Neural cell (in vitro differentiated cells): Measurements from ENCODE around the gene STRIP1. TPM values are rescaled to one million over a fixed set of nuclear protein-coding genes. Genes with fewer than 3 reads are reported as not detected.

Experiments
- H2AFZ ChIP-seq: fragments of 200-600, 300-800 bp; sonication (generic), shearing (Covaris generic); 2 replicates; pipeline ENCODE4 v1.6.0; 2014; ENCODE audit warnings: low read depth, mild to moderate bottlenecking, antibody characterized with exemption, low read length, moderate library complexity
- H3F3A ChIP-seq: fragments of 200-600 bp; shearing (Covaris generic); 2 replicates; pipeline ENCODE4 v1.6.1; 2016; ENCODE audit warnings: mild to moderate bottlenecking, moderate library complexity, mixed read lengths, antibody characterized with exemption, low read length; ENCODE audit not compliant: insufficient read depth, poor library complexity, severe bottlenecking
- H3K27ac ChIP-seq: fragments of 200-600, 300-800 bp; sonication (generic), shearing (Covaris generic); 2 replicates; pipeline ENCODE4 v1.5.1; 2014; ENCODE audit warnings: mild to moderate bottlenecking, low read length, moderate library complexity
- H3K27me3 ChIP-seq: fragments of 300-800, 200-600 bp; sonication (generic), shearing (Covaris generic); 2 replicates; pipeline ENCODE4 v1.6.0; 2014; ENCODE audit warnings: mild to moderate bottlenecking, low read depth, low read length, moderate library complexity; ENCODE audit not compliant: insufficient read depth
- H3K36me3 ChIP-seq: fragments of 300-800, 200-600 bp; sonication (generic), shearing (Covaris generic); 2 replicates; pipeline ENCODE4 v1.5.1; 2014; ENCODE audit warnings: mild to moderate bottlenecking, antibody characterized with exemption, low read length, moderate library complexity; ENCODE audit not compliant: insufficient read depth
- H3K4me2 ChIP-seq: fragments of 300-800, 200-600 bp; sonication (generic), shearing (Covaris generic); 2 replicates; pipeline ENCODE4 v1.6.0; 2014; ENCODE audit warnings: mild to moderate bottlenecking, low read length
- H3K4me3 ChIP-seq: fragments of 300-800, 200-600 bp; sonication (generic), shearing (Covaris generic); 2 replicates; pipeline ENCODE4 v1.5.1; 2014; ENCODE audit warnings: mild to moderate bottlenecking, low read length, moderate library complexity
- H3K79me2 ChIP-seq: fragments of 200-600 bp; shearing (Covaris generic); replicated peaks from 2 replicates; pipeline ENCODE4 v1.6.0; 2014; ENCODE audit warnings: mild to moderate bottlenecking, low read length, moderate library complexity; ENCODE audit not compliant: insufficient read depth
- H3K9ac ChIP-seq: fragments of 300-800, 200-600 bp; sonication (generic), shearing (Covaris generic); 2 replicates; pipeline ENCODE4 v1.6.1; 2016; ENCODE audit warnings: mild to moderate bottlenecking, low read length, mixed read lengths
- H3K9me2 ChIP-seq: fragments of 200-600 bp; shearing (Covaris generic); 2 replicates; pipeline ENCODE4 v1.6.1; 2016; ENCODE audit warnings: mild to moderate bottlenecking, low read length, mixed read lengths; ENCODE audit not compliant: insufficient read depth
- H3K9me3 ChIP-seq: fragments of 200-600, 300-800 bp; sonication (generic), shearing (Covaris generic); 2 replicates; pipeline ENCODE4 v1.6.1; 2016; ENCODE audit warnings: mild to moderate bottlenecking, mixed run types, low read length, moderate library complexity, mixed read lengths
- H4K20me1 ChIP-seq: fragments of 200-600 bp; shearing (Covaris generic); 2 replicates; pipeline ENCODE4 v1.6.1; 2016; ENCODE audit warnings: mild to moderate bottlenecking, mixed run types; ENCODE audit not compliant: insufficient read depth
- CTCF ChIP-seq: fragments of 450-650 bp; IDR thresholded peaks from 2 replicates; pipeline ENCODE4 v1.5.1; 2014; ENCODE audit warnings: antibody characterized with exemption, mild to moderate bottlenecking, moderate library complexity; ENCODE audit not compliant: poor library complexity, severe bottlenecking
- EP300 ChIP-seq: fragments of 450-650 bp; conservative IDR thresholded peaks from 2 replicates; pipeline ENCODE4 v1.6.1; 2014; ENCODE audit warnings: antibody characterized with exemption, mild to moderate bottlenecking, moderate library complexity; ENCODE audit not compliant: poor library complexity, severe bottlenecking
- EZH2 ChIP-seq: fragments of 200-600, 300-800 bp; shearing (Covaris generic), sonication (generic); IDR thresholded peaks from 2 replicates; pipeline ENCODE4 v1.6.1; 2014; ENCODE audit warnings: antibody characterized with exemption, low read length, borderline replicate concordance, mild to moderate bottlenecking; ENCODE audit not compliant: insufficient read depth, poor library complexity, severe bottlenecking
- MXI1 ChIP-seq: fragments of 450-650 bp; conservative IDR thresholded peaks from 2 replicates; pipeline ENCODE4 v1.6.1; 2014; ENCODE audit warnings: antibody characterized with exemption, mild to moderate bottlenecking; ENCODE audit not compliant: poor library complexity, severe bottlenecking
- POLR2AphosphoS5 ChIP-seq: IDR thresholded peaks from 2 replicates; pipeline ENCODE4 v1.6.1; 2012
- RAD21 ChIP-seq: fragments of 450-650 bp; conservative IDR thresholded peaks from 2 replicates; pipeline ENCODE4 v1.6.1; 2014; ENCODE audit warnings: antibody characterized with exemption, mild to moderate bottlenecking, moderate library complexity
- REST ChIP-seq: IDR thresholded peaks from 2 replicates; pipeline ENCODE4 v1.6.1; 2012; ENCODE audit warnings: borderline replicate concordance
- SMC3 ChIP-seq: fragments of 450-650 bp; conservative IDR thresholded peaks from 2 replicates; pipeline ENCODE4 v1.6.1; 2014; ENCODE audit warnings: antibody characterized with exemption, mild to moderate bottlenecking, moderate library complexity; ENCODE audit not compliant: poor library complexity
- TAF1 ChIP-seq: IDR thresholded peaks from 2 replicates; pipeline ENCODE4 v1.6.1; 2012; ENCODE audit warnings: low read depth
- polyA plus RNA-seq: library from polyadenylated mRNA; depleted of rRNA; stranded (reverse); fragments of >200 nt; gene quantifications from 2 replicates; pipeline ENCODE4 v1.2.3, GENCODE V29; 2014

Gene STRIP1
- polyA plus RNA-seq, 1 donor from 2014 or later, result 178 TPM

DNA sequence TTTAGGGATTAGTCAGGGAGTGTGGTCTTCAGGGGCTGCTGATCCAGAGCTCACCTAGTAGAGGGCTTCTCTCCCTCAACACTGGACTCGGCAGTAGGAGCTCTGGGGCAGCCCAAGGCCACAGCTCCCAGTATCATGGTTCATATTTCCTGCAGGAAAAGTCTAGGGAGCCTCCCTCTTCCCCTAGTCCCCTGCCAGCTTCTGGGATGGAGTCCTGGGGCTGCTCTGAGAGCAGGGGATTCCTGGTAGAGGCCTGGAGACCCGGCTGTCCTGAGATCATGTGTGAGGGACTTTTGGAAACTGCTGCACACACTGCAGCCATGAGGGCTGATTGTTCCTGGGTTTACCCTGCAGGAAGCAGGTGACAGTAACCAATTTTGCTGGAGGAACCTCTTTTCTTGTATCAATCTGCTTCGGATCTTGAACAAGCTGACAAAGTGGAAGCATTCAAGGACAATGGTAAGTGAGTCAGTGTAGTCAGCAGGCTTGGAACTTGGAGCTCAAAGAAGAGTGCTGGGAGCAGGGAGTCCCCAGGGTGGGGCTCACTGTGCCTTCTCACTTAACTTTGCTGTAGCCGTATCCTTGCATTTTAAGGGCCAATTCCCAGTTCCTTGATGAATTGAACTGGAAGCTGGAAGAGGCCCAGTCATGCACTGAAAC is 16.3 kb downstream of the STRIP1 start:
- Histone ChIP-seq H3K36me3 (peaks cover 5% of the 10 kb centered on the region), H3K9ac (no peak overlapping the region), H3K79me2 (no peaks in the 10 kb centered on the region), H3K4me2 (no peak overlapping the region), H3K4me3 (no peak overlapping the region), H2AFZ (no peak overlapping the region), H3K9me3 (no peaks in the 10 kb centered on the region), H3K27ac (no peak overlapping the region), H3K27me3 (no peaks in the 10 kb centered on the region), H3K9me2 (no peaks in the 10 kb centered on the region), H3F3A (no peaks in the 10 kb centered on the region), H4K20me1 (no peaks in the 10 kb centered on the region)
- no peak for TF ChIP-seq REST
- TF ChIP-seq CTCF, result no peak

DNA sequence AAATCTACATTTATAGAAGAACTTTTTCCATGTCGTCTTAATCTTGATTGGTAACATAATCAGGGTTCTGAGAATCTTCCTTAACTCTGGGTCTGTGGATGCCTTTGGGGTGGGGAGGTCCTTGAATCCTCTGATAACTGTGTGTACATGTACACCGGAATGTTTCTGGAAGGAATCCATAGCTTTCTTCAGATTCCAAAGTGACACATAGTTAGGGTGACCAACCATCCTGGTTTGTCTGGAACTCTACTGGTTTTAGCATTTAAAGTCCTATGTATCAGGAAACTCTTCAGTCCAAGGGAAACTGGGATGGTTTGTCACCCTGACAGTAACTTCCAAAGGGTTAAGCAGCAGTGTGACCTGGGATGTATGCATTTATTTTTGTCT is 16.8 kb downstream of the STRIP1 start:
- no peaks in the 10 kb centered on the region for H3K79me2 ChIP-seq
- no peak overlapping the region for H3K4me3 ChIP-seq
- H3K4me2 ChIP-seq, result no peak overlapping the region
- H4K20me1 ChIP-seq, result no peaks in the 10 kb centered on the region
- no peaks in the 10 kb centered on the region for H3F3A ChIP-seq
- no peak overlapping the region for H3K9ac ChIP-seq
- no peak for TF ChIP-seq EP300
- TF ChIP-seq TAF1, result no peak
- TF ChIP-seq MXI1, result no peak
- no peak for TF ChIP-seq REST
- TF ChIP-seq RAD21, result no peak
- no peak for TF ChIP-seq EZH2
- no peak for TF ChIP-seq POLR2AphosphoS5
- TF ChIP-seq SMC3, result no peak
- no peak for TF ChIP-seq CTCF
- no peaks in the 10 kb centered on the region for H3K9me2 ChIP-seq
- H3K9me3 ChIP-seq, result no peaks in the 10 kb centered on the region
- no peak overlapping the region for H3K27ac ChIP-seq
- H3K36me3 ChIP-seq, result peaks cover 4% of the 10 kb centered on the region
- H2AFZ ChIP-seq, result no peak overlapping the region
- no peaks in the 10 kb centered on the region for H3K27me3 ChIP-seq
